MM.1S (cell line): ENCODE data around the gene TENT5C.
A peak's percentile ranks its signal among the peaks of the same experiment; 100 is the strongest.

Experiments used
- DNase-seq: peaks from one replicate; pipeline ENCODE4 v3.0.0-alpha.2; 2015
- H2AFZ ChIP-seq: fragments of 300-600 bp; sonication (generic); 2 replicates; pipeline ENCODE4 v1.6.0; 2016; ENCODE audit warnings: antibody characterized with exemption, low read length
- H3F3A ChIP-seq: fragments of 300-600 bp; sonication (generic); 2 replicates; pipeline ENCODE4 v1.6.1; 2016; ENCODE audit warnings: mild to moderate bottlenecking, antibody characterized with exemption, low read length, moderate library complexity, mixed read lengths; ENCODE audit not compliant: insufficient read depth
- H3K27ac ChIP-seq: fragments of 300-600 bp; sonication (generic); 2 replicates; pipeline ENCODE4 v1.5.1; 2016; ENCODE audit warnings: mild to moderate bottlenecking, low read length
- H3K27me3 ChIP-seq: fragments of 300-600 bp; sonication (generic); replicated peaks from 2 replicates; pipeline ENCODE4 v1.6.0; 2016; ENCODE audit warnings: low read length; ENCODE audit not compliant: insufficient read depth
- H3K36me3 ChIP-seq: fragments of 300-600 bp; sonication (generic); replicated peaks from 2 replicates; pipeline ENCODE4 v1.6.1; 2016; ENCODE audit warnings: mild to moderate bottlenecking, low read length, mixed read lengths; ENCODE audit not compliant: insufficient read depth
- H3K4me1 ChIP-seq: fragments of 300-600 bp; sonication (generic); 2 replicates; pipeline ENCODE4 v1.6.1; 2016; ENCODE audit warnings: low read length, mixed read lengths
- H3K4me2 ChIP-seq: fragments of 300-600 bp; sonication (generic); 2 replicates; pipeline ENCODE4 v1.6.0; 2016; ENCODE audit warnings: low read depth, low read length
- H3K4me3 ChIP-seq: fragments of 300-600 bp; sonication (generic); 2 replicates; pipeline ENCODE4 v1.5.1; 2016; ENCODE audit warnings: low read length, mixed read lengths
- H3K79me2 ChIP-seq: fragments of 300-600 bp; sonication (generic); 2 replicates; pipeline ENCODE4 v1.6.1; 2016; ENCODE audit warnings: mixed run types, low read length, mixed read lengths
- H3K9ac ChIP-seq: fragments of 300-600 bp; sonication (generic); 2 replicates; pipeline ENCODE4 v1.6.1; 2016; ENCODE audit warnings: low read length, mixed read lengths
- H3K9me2 ChIP-seq: fragments of 300-600 bp; sonication (generic); replicated peaks from 2 replicates; pipeline ENCODE4 v1.6.1; 2016; ENCODE audit warnings: mild to moderate bottlenecking, low read length, mixed read lengths; ENCODE audit not compliant: insufficient read depth
- H3K9me3 ChIP-seq: fragments of 300-600 bp; sonication (generic); replicated peaks from 2 replicates; pipeline ENCODE4 v1.6.1; 2016; ENCODE audit warnings: mild to moderate bottlenecking, low read length, mixed read lengths; ENCODE audit not compliant: insufficient read depth
- H4K20me1 ChIP-seq: fragments of 300-600 bp; sonication (generic); 2 replicates; pipeline ENCODE4 v1.6.1; 2016; ENCODE audit warnings: mild to moderate bottlenecking, low read length, moderate library complexity, mixed read lengths; ENCODE audit not compliant: insufficient read depth
- CTCF ChIP-seq: fragments of 300-600 bp; sonication (generic); IDR thresholded peaks from 2 replicates; pipeline ENCODE4 v1.5.1; 2016; ENCODE audit warnings: antibody characterized with exemption, low read length, mixed read lengths
- EZH2 ChIP-seq: fragments of 300-600 bp; sonication (generic); optimal IDR thresholded peaks from 2 replicates; pipeline ENCODE3; 2017; ENCODE audit warnings: low read depth, mild to moderate bottlenecking, antibody characterized with exemption, low read length, mixed read lengths
- EZH2phosphoT487 ChIP-seq: fragments of 300-600 bp; sonication (generic); IDR thresholded peaks from 2 replicates; pipeline ENCODE4 v1.6.1; 2018; ENCODE audit warnings: antibody characterized with exemption, low read length

TENT5C gene

GRCh38 chr1:117674521-117675400 lies 68.9 kb downstream of the TENT5C start:
- Histone ChIP-seq H3K79me2 (peaks cover 67% of the 10 kb centered on the region), H3K36me3 (no peaks in the 10 kb centered on the region), H4K20me1 (no peaks in the 10 kb centered on the region), H3K9me2 (no peaks in the 10 kb centered on the region), H3K9me3 (no peaks in the 10 kb centered on the region), H3F3A (peaks cover 30% of the 10 kb centered on the region), H2AFZ (no peak overlapping the region), H3K27ac (peak overlapping the region; percentile 100), H3K4me3 (peak overlapping the region; percentile 11; the same call in 1 of the 2 replicates), H3K4me1 (peaks cover 63% of the 10 kb centered on the region), H3K27me3 (no peaks in the 10 kb centered on the region), H3K9ac (peak overlapping the region; percentile 92), H3K4me2 (peak overlapping the region; percentile 72)
- TF ChIP-seq EZH2 (no peak), CTCF (peak; percentile 58)
- peak; percentile 68 for DNase-seq

GRCh38 chr1:117675907-117676430 lies 70.1 kb downstream of the TENT5C start:
- H3K79me2 ChIP-seq, result peaks cover 57% of the 10 kb centered on the region
- peaks cover 30% of the 10 kb centered on the region for H3F3A ChIP-seq
- no peaks in the 10 kb centered on the region for H3K9me3 ChIP-seq
- no peaks in the 10 kb centered on the region for H3K9me2 ChIP-seq
- TF ChIP-seq EZH2, result no peak
- TF ChIP-seq EZH2phosphoT487, result no peak
- no peak for TF ChIP-seq CTCF
- no peaks in the 10 kb centered on the region for H4K20me1 ChIP-seq
- H3K4me2 ChIP-seq, result peak overlapping the region; percentile 72
- peak overlapping the region; percentile 100 for H3K27ac ChIP-seq
- H2AFZ ChIP-seq, result no peak overlapping the region
- DNase-seq, result peak; percentile 16
- H3K4me1 ChIP-seq, result peaks cover 55% of the 10 kb centered on the region
- peak overlapping the region; percentile 92 for H3K9ac ChIP-seq
- no peaks in the 10 kb centered on the region for H3K36me3 ChIP-seq
- no peak overlapping the region for H3K4me3 ChIP-seq
- H3K27me3 ChIP-seq, result no peaks in the 10 kb centered on the region

- TF ChIP-seq CTCF, result no peak
- no peak for TF ChIP-seq EZH2
- TF ChIP-seq EZH2phosphoT487, result no peak
- no peaks in the 10 kb centered on the region for H3K9me3 ChIP-seq
- no peaks in the 10 kb centered on the region for H3K27me3 ChIP-seq
- peaks cover 50% of the 10 kb centered on the region for H3K79me2 ChIP-seq
- DNase-seq, result no peak
- H3K9me2 ChIP-seq, result no peaks in the 10 kb centered on the region
- peaks cover 30% of the 10 kb centered on the region for H3F3A ChIP-seq
- no peak overlapping the region for H3K9ac ChIP-seq
- H4K20me1 ChIP-seq, result no peaks in the 10 kb centered on the region
- no peak overlapping the region; the same call in 1 of the 2 replicates for H3K4me2 ChIP-seq
- H3K36me3 ChIP-seq, result no peaks in the 10 kb centered on the region
- no peak overlapping the region for H3K4me3 ChIP-seq
- peaks cover 48% of the 10 kb centered on the region for H3K4me1 ChIP-seq
- H2AFZ ChIP-seq, result no peak overlapping the region
- H3K27ac ChIP-seq, result peak overlapping the region; percentile 100; the same call in 1 of the 2 replicates
Observed at GRCh38 chr1:117676615-117677130, 70.8 kb downstream of the TENT5C start.
